Stimulated activated CD4-positive, alpha-beta T cell treated with anti-CD3 and anti-CD28 coated beads, Interleukin-2, amount 100 ng/mL, for 48 hours (primary cell): ENCODE measurements around the gene DNAJC1.
"Not testable (repeated sequence)": the region's sequence is repeated elsewhere in the genome, so short reads cannot be mapped to it uniquely, and the experiment has no call there.

ENCODE experiments used
- DNase-seq, 2 donors: peaks; one replicate each; pipeline ENCODE4 v3.0.0-alpha.2; 2020

Gene DNAJC1

DNA sequence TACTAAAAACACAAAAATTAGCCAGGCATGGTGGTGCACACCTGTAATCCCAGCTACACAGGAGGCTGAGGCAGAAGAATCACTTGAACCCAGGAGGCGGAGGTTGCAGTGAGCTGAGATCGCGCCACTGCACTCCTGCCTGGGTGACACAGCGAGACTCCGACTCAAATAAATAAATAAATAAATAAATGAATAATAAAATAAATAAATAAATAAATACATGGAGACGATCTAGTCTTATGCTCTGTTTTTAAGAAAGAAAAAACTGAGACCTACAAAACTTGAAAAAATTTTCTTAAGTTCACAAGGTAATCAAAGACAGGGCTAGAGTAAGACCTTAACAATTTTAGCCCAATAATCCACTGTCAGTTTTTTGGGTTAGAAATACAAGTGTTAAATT, 181.3 kb downstream of the DNAJC1 start:
- not testable (repeated sequence) for DNase-seq

DNA sequence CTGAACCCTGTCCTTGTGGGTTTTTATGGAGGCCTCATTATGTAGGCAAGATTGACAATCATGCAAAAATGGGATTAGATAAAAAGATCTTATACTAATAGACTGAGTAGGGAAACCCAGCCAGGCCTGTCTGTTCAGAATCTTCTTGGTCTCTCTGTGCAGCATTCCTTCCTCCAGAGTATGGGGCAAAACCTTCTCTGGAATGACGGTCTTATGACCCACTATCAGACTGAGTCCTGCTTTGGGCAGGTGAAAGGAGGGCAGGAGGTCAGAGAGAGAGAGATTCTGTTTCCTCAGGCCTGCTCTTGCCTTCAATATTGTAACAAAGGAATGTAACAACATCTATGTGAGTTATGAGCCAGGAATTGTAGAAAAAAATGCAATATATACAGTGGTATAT, 182.6 kb downstream of the DNAJC1 start:
- DNase-seq = no peak

DNA sequence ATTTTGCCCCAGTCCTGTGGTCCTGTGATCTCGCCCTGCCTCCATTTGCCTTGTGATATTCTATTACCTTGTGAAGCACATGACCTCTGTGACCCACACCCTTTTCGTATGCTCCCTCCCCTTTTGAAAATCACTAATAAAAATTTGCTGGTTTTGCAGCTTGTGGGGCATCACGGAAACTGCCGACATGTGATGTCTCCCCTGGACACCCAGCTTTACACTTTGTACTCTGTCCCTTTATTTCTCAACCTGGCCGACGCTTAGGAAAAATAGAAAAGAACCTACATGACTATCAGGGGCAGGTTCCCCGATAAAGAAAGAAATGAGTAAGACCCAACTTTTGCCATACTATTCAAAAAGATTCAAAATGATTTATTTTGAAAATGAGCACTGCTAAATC, 185.1 kb downstream of the DNAJC1 start:
- not testable (repeated sequence) for DNase-seq

DNA sequence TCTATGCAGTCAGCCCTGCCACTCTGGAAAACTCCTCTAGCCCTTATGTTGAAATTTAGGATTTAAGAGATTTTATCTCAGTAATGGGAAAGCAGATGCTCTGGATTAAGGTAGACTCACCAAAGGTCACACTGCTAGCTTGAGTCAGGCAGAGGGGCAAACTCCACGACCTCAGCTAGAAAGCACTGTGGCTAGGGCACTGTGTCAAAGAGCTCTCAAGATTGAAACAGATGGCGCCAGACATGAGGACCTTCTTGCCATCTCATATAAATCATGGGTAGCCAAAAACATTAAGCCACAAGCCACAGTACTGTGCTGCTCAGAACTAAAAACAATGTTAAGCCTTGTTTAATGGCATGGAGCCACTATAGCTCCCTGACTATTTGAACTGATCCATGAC, 188.7 kb downstream of the DNAJC1 start:
- no peak for DNase-seq

DNA sequence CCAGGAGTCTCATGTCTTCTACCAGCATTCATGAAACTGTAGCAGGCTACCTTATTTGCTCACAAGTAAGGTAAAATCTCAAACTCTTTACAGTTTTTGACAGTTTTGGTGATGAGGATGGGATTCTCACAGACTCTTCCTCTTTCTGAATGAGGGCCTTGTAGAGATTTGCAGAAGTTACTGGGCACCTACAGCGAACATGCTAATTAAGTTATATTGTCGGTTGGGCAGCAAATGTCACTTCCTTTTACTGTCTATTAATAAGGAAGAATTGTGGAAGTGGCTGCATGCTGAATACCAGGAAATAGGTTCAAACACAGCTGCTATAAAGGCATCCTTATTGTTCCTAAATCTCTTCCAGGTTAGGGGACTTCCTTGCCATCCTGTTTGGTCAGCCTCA, 189.6 kb downstream of the DNAJC1 start:
- no peak for DNase-seq

DNA sequence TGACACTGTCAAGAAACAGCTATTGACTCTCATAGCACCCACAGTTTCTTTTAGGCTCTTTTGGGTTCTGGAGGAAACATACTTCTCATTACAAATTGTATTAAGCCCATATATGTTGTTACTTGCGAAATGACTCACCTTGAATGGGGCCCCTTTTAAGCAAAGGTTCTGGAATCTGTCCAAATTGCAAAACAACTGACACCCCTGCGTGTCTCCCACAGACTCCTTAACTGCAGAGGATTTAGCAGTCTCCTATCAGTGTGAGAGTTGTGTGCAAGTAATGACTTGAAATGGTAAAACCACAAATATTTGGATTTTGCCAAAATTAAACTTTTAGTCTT, 192.3 kb downstream of the DNAJC1 start:
- DNase-seq = no peak

DNA sequence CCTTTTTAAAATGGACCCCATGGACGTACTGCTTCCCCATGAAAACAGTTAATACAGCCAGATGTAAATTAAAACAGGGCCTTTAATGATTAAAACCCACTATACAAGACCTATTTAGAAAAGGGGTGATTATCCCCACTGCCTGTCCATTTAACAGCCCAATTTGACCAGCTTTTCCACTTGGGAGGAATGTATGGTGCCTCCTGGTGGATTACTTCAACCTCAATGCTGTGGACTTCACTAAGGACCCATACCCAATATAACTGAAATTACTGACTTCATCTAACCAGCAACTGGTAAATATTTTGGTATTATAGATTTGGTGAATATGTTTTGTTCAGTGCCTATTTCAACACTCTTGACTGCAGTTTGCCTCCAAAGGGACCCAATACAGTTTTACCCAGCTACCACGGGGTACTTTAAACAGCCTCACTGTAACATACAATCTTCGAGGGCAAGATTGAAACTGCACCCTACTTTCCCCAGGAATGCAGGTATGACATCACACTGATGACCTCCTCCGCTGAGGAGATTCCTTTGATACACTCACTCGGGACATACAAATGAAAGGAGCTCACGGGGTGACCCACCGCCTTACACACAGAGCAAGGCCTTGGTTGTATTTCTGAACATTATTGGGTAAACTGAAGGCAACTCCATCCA, 192.8 kb downstream of the DNAJC1 start:
- DNase-seq = no peak

DNA sequence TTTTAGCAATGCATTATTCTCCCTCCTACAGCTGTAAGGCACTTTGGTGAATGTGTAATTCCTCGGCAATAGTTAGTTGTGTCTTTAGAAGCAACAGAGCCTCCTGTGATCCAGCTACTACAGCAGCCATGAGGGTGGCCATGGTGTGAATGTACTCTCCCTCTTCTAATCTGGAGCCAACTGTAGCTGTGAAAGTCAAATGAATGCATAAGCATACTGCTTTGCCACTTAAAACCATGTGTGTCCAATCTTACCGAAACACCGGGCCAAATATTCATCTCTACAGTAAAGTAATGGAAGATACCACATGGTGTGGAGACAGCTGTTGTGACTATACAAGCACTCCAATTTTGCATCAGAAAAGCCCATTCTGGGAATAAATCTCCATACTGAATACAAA, 195.0 kb downstream of the DNAJC1 start:
- no peak for DNase-seq

DNA sequence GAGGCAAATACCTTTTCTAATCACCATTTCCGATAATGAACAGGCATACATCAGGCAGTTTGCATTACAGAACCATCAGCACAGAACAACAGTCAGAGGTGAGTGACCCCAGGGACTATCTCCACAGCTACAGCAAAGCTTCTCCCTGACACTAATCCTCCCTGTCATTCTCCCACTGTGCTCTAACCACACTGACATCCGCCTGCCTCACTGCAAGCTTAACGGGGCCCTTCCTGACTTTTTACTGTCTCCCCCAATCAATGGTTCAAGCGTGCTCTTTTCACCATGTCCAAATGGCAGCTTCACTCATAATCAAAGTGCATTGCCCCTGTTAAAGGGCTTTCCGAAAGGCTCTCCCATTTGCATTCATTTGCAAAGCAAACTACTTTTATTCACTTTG, 196.3 kb downstream of the DNAJC1 start:
- DNase-seq = no peak

DNA sequence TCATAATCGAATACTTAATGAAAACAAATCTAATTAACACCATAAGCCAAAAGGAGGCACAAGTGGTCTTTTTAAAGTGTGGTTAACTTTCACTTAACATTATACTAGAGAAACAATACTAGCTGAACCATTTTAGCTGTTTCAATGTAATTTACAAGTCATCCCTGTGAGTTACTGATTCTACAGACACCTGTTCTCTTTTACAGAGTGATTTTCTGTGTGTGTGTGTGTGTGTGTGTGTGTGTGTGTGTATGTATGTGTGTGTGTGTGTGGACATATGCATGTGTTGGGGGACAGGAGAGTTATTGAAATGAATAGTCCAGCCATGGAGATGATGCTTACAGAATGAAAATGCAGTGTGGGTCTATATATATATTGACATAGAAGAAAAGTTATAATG, 200.2 kb downstream of the DNAJC1 start:
- no peak for DNase-seq

DNA sequence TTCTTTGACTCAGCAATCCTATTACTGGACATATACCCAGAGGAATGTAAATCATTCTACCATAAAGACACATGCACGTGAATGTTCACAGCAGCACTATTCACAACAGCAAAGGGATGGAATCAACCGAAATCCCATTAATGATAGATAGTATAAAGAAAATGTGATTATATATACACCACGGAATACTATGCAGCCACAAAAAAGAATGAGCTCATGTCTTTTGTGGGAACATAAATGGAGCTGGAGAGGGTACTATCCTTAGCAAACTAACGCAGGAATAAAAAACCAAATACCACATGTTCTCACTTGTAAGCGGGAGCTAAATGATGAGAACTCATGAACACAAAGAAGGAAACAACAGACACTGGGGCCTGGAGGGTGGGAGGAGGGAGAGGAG, 201.9 kb downstream of the DNAJC1 start:
- DNase-seq = no peak

DNA sequence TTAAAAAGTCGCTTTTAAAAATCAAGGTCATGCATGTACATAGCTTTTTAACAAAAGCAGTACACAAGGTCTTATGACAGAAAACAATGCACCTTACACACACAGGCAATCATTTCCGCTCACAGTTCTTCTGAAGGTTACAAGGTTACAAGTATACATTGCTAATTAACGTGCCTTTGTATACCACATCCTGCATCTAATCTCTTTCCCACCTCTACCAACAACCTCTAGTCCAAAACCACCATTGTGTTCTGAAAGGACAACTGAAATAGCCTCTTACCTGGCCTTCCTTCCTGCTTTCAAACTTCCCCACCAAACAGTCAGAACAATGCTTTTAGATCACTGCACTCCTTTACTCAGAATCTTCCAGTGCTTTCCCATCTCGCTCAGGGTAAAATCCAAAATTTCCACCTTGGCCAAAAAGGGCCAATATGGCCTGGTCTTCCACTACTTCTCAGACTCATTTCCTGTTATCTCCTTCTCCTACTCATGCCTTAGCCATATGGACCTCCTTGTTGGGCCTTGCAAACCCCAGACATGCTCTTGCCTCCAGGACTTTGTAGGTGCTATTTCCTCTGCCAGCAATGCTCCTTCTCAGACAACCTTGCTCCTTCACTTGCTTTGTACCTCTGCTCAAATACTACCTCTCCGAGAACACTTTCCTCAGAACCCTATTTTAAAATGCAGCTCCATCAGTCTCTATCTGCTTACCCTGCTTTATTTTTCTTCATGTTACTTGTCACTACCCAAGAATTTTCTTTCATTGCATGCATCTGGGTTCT, 205.4 kb downstream of the DNAJC1 start:
- no peak for DNase-seq

DNA sequence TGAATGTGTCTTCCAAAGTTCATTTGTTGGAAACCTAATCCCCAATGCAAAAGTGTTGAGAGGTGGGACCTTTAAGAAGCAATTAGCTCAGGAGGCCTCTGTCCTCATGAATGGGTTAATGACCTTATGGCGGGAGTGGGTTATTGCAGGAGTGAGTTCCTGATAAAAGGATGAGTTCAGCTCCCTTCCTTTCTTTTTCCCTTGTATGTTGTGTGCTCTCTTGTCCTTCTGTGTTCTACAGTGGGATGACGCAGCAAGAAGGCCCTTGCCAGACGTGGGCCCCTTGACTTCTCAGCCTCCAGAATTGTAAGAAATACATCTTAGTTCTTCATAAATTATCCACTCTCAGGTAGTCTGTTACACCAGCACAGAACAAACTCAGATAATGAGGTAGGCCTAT, 206.0 kb downstream of the DNAJC1 start:
- no peak for DNase-seq

DNA sequence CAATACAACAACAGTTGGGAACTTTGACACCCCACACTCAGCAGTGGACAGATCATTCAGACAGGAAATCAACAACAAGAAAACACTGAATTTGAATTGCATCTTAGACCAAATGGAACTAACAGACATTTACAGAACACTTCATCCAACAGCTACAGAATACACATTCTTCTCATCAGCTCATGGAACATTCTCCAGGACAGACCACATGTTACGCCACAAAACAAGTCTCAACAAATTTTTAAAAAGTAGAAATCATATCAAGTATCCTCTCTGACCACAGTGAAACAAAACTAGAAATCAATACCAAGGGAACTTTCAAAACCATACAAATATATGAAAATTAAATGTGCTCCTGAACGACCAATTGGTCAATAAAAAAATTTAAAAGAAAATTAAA, 212.3 kb downstream of the DNAJC1 start:
- DNase-seq = no peak

DNA sequence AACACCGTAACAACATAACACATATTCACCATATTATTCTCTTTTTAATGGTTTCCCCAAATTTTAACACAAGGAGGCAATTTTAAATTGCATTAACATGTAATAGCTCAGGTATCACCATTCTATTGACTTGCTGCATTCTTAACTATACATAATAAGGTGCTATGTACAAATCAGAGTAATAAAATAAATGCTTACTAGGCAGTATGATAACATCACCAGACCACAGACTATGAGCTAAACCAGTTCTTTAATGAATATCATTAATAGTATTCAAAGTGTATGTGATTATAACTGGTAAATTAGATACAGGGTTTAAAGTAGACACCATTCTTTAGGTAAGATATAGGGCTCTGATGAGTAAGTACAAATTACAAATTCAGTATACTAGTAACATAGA, 226.6 kb downstream of the DNAJC1 start:
- DNase-seq = no peak

DNA sequence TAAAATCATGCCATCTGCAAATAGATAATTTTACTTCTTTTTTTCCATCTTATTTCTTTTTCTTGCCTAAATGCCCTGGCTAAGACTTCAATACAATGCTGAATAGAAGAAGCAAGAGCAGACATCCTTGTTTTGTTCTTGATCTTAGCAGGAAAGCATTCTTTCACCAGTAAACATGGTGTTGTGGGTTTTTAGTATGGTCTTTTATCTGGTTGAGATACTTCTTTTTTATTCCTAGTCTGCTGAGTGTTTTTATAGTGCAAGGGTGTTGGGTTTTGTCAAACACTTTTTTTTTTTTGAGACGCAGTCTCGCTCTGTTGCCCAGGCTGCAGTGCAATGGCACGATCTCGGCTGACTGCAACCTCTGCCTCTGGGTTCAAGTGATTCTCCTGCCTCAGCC, 232.3 kb downstream of the DNAJC1 start:
- DNase-seq = no peak

DNA sequence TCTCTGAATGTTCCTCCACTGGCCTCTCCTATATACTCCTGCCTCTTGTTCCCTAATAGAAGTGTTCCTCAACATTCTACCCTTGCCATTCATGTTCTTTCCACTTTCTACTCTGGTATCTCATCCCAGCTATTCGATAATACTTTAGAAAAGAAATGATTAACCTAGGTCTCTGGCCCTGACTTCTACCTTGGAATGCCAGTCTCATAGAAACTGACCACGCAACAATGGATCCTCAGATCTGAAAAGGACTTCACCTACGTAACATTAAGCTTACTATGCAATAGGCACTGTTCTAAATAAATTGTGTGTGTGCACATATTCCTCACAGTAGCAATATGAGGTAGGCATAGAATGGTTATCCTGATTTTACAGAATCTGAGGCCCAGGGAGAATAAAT, 234.5 kb downstream of the DNAJC1 start:
- no peak for DNase-seq

DNA sequence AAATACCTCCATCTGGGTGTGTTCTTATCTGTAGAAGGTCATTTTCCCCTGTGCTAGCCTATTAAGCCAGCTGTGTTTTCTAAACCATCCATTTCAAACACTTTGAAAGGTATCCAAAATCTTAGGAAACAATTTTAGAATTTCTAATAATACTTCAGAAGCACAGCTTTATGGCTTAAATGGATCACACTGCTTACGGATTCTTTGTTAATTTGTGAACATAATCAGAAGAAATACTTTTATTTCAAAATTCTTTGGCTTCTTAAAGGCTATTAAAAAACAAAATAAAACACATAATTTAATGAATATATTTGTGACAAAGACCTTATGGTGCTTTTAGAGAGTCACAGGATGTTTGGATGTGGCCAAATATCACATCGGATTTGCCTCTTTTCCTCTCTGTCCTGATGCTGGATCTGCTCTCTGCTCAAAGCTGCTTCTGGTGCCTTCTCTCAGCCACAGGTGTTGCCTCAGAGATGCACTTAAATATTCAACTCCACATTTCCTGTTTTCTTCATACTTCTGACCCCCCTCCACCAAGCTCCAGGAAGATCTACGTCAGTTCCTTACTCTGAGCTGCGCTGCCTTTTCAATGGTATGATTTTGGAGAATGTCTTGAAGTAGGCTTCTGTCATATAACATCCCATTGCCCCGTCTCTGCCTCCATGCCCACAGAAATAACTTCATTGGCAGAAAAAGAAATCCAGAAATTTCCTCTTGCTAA, 238.9 kb downstream of the DNAJC1 start:
- no peak for DNase-seq

DNA sequence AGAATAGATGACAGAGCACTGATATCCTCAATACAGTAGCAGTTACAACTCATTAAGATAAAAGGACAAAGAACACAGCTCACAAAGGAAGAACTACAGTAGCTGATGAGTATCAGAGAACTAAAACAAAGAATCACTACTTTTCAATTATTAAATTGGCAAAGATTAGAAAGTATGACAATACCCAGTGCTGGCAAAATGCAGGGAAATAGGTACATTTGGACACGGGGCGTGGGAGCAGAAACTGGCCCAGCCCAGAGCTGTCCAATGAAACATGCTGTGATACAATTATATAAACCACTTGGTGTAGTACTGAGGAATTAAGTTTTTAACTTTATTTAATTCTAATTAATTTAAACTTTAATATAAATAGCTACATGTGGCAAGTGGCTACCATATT, 243.2 kb downstream of the DNAJC1 start:
- no peak for DNase-seq

DNA sequence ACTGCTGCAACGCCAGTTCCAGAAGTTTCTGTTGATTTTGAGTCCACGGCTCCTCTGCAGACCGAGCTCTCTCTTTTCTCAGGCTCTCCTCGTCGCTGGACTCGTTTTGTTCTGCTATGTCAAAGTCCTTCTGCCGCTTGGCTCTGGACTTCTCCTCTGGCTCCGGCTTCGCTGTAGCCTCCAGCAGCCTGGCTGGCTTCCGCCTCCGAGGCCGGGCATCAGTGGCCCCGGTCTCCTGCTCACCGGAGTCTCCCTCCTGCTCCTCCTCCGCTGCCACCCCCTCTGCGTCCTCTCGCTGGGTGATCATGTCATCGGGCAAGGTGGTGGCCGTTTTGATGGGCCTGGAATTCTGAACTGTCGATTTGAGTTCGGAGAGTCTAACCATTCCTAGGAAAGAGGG, 244.3 kb downstream of the DNAJC1 start:
- no peak for DNase-seq

DNA sequence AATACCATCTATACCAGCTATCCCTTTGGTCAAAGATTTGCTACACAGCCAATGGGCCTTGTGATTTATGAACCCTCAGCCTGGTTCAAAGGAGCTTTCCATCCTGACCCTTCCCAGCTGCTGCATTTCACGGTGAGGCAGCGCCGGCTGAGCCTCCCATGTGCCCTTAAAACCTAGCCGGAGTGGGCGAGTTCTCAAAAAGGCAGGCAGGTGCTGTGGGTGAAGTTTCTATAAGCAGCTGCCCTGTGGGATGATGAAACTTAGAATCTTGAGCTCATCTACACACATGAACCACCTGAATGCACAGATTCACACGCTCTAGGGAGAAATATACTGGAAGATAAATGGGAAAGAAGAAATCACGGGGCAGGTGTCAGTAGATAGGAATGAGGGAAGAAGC, 244.8 kb downstream of the DNAJC1 start:
- DNase-seq = no peak

DNA sequence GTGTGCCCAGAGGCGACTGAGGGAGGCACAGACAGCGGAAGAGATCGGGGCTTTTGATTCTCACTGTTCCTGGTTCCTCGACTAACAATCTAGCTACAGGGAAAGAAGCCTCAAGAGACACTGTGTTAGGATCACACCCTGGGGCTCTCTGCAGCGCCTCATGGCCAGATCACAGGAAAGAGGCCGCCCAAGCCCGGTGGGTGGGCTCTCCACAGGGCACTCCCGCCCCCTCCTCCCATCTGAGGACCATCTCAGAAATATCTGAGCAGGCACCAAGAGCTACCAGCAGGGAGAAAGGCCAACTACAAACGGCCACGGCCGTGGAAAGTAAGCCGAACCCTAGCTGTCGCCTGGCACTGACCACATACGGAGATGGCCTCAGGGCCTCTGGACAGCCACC, 245.3 kb downstream of the DNAJC1 start:
- no peak for DNase-seq

DNA sequence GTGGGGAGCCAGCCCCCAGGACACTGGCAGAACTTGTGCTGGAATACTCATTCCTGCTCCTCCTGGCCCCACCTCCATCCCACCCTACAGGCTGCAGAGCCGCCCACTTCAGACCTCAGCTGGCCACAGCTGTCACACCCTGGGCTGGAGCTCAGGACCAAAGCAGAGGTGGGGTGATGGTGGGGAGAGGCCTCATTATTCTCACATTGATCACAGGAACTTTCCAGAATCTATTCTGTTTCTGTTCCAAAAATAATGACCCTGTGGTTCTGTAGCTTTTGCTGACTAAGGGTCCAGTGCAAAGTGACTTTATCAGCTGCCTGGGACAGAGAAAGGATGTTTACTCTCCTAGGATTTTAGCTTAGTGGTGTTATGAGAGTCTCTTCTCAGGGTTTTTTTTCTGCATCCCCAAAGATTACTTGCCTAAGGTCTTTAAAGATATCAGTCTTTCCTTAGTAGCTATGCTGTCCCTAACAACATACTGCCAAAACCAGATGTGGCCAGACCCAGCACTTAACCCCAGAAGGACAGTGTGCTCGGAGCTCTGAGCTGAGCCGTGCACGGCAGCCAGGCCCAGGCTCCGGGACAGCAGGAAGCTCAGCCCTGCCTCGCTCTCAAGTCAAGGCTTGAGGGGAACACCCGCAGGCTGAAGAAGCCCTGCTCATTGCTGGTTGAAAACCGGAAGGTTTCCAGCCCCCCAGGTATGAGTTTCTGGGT, 246.2 kb downstream of the DNAJC1 start:
- DNase-seq = no peak

DNA sequence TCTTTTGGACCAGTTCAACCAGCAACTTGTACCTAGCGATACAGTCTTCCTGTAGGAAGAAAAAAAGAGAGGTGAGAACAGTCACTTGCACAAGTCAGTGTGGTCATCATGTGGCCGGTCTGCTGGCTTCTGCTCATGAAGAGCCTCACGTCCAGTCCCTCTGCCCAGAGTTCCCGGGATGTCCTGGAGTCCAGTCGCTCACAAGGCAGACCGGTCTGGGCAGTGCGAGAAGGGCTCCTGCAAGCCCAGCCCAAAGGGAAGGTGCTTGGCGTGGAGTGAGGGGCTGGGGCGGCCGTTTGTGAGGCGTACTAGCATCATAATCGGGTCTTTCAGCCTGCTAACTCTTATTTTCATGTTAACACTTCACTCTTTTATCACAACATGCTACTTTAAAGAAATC, 246.8 kb downstream of the DNAJC1 start:
- no peak for DNase-seq
